GM18519 (cell line): Measurements from ENCODE around the gene C2orf68.
"Not testable (repeated sequence)": the region's sequence is repeated elsewhere in the genome, so short reads cannot be mapped to it uniquely, and the experiment has no call there.

ENCODE experiments used
- ATAC-seq: cut with Tn5 transposase; IDR thresholded peaks from one replicate; pipeline ENCODE4 v1.9.1; 2021; ENCODE audit warnings: mild to moderate bottlenecking, moderate library complexity; ENCODE audit not compliant: unreplicated experiment, low FRiP score

C2orf68 gene, protein sequence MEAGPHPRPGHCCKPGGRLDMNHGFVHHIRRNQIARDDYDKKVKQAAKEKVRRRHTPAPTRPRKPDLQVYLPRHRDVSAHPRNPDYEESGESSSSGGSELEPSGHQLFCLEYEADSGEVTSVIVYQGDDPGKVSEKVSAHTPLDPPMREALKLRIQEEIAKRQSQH

DNA sequence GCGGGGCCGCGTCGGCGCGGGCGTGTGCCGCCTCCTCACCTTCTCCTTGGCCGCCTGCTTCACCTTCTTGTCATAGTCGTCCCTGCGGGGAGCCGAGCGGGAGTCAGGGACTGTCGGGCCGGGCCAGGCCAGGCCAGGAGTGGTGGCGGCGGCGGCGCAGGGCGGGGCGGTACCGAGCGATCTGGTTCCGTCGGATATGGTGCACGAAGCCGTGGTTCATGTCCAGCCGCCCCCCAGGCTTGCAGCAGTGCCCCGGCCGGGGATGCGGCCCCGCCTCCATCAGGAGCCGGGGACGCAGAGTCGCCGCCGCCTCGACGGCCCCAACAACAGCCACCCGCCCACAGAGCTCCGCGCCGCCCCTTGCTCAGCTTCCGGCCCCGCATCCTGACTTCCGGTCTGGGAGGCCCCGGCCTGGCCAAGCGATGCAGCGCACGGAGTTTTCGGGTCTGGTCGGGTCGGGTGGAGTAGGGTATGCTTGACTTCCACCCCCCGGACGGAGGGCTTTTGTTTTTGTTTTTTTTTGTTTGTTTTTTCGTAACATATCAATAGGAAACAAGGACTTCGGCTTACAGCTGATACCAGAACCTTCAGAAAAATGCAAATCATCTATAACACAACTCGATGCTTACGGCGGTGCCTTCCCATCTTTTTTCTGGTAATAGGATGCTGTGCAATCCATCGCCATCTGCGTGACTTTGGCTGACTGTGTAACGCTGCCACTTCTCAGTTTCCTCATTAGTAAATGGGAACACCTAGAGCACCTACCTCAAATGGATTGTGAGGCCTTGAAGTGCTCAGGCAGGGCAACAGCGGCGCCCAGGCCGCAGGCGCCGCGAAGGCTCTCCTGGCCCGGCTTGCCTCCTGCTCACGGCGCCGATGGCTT lies at the start of gene C2orf68:
C2orf68 (minus strand) TSS at position 362 of the 883 bp plus-strand sequence; CDS start at position 280, 82 bp downstream.
- ATAC-seq: peak; percentile 51

GRCh38 chr2:85661139-85661858 lies 49.4 kb upstream of the C2orf68 start:
- no peak for ATAC-seq

GRCh38 chr2:85660725-85661124 lies 48.9 kb upstream of the C2orf68 start:
- no peak for ATAC-seq

GRCh38 chr2:85660301-85660700 lies 48.4 kb upstream of the C2orf68 start:
- not testable (repeated sequence) for ATAC-seq

DNA sequence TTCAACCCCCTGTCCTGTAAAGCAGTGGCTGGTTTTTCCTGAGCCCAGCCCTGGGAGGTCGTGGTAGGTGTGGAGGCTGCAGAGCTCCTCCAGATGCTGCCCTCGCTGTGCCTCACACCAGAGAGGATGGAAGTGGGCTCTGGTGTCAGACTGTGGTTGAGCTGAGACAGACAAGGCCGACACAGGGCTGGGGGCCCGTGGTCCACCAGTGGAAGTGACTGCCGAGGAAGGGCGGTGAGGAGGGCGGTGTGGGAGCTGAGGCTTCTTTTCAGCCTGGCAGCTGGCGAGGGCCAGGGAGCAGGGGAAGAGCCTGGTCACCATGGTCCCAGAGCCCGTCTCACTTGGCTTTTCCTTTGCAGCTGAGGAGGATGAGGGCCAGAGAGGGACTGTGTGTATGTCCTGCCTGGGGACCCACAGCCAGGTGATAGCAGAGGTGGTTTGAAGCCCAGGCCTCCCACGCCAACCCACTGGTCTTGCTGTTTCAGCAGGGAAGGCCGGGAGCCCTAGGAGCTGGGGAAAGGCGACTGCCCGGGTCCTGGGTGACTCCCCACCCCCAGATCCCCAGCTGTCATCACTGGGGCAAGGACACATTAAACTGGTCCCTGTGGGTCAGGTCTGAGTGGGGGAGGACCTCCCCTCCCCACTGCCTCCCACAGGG lies 47.6 kb upstream of the C2orf68 start:
- ATAC-seq: no peak

DNA sequence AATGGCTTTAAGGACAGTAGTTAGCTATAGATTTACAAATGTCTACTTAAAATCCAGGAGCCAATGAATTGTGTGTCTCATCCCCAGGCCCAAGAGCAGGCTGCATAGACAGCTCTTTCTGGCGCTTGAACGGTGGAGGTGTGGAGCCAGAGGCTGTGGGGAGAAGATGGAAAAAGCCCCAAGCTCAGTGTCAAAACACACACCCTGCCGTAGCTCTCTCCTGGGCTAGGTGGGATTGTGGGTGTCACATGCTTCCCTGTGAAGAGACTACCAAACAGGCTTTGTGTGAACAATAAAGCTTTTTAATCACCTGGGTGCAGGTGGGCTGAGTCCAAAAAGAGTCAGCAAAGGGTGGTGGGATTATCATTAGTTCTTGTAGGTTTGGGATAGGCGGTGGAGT lies 45.5 kb upstream of the C2orf68 start:
- not testable (repeated sequence) for ATAC-seq

DNA sequence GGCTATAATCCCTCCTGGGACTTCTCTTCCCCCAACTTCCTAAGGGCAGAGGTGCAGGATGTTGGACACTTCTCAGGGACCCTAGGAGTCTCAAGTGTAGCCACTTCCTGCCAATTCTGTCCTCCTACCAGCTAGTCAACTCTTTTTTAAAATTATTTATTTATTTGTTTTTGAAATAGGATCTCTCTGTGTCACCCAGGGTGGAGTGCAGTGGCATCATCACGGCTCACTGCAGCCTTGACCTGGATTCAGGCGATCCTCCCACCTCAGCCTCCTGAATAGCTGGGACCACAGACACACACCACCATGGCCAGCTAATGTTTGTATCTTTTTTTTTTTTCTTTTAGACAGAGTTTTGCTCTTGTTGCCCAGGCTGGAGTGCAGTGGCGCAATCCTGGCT lies 44.6 kb upstream of the C2orf68 start:
- ATAC-seq: no peak

GRCh38 chr2:85655961-85656417 lies 44.1 kb upstream of the C2orf68 start:
- ATAC-seq: no peak

DNA sequence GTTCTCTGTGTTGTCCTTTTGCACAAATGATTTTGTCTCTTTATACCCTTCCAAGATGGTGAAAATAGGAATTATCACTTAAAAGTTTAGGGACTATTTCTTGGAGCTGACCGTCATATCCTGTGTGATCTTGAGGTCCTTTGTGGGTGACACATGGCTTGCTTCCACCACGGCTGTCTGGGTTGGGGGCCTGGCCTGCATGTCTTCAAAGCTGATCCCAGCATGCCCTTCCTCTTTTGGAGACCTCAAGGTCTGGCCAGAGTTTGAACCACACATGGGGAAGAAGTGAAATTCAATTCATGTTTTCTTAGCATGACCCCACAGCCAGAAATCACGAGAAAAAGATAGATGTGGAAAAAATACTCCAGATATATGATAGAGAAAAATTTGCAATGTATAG lies 42.1 kb upstream of the C2orf68 start:
- ATAC-seq: no peak

- no peak for ATAC-seq
Measured at GRCh38 chr2:85652056-85652455, 40.2 kb upstream of the C2orf68 start.

GRCh38 chr2:85651097-85651496 lies 39.2 kb upstream of the C2orf68 start:
- no peak for ATAC-seq

- ATAC-seq: no peak
Measured at GRCh38 chr2:85650456-85650855, 38.6 kb upstream of the C2orf68 start.

DNA sequence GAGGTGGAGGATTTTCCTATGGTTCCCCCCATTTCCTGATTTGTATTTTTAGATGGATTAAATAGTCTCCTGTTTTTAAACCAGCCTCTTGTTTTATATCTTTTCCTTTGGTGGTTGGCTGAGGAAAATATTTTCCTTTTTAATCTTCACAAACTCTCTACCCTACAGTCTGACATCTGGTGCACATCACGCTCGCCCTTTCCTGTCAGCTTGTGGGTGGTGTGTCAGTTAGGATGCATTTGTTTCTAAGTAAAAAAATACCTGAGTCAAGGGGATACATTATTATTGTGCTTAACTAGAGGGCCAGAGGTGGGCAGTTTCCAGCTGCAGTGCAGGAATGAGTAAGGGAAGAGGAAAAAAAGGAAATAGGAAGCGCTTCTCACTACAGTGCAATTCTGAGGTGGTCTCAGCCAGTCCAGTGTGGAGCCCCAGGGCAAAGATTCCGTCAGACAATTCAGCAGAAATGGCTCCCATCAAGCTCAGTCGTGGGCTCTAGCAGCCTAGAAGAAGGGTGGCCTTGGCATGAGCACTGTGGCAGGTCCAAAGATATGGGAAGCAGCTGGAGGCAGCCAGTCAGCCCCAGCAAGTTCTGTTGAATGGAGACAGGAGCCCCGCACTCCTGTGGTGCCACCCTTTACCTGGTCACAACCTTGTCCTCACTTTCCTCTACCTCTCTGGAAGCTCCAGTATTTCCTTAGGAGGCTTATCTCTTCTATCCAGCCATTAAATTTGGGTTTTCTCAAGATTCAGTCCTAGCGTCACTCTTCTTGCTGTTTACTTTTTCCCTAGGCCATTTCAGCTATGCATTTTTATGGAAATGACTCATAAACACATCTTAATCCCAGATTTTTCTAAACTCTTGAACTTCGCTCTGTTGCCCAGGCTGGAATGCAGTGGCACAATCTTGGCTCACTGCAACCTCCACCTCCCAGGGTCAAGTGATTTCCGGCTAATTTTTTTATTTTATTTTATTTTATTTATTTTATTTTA lies 37.6 kb upstream of the C2orf68 start:
- no peak for ATAC-seq

GRCh38 chr2:85648619-85649018 lies 36.8 kb upstream of the C2orf68 start:
- no peak for ATAC-seq

DNA sequence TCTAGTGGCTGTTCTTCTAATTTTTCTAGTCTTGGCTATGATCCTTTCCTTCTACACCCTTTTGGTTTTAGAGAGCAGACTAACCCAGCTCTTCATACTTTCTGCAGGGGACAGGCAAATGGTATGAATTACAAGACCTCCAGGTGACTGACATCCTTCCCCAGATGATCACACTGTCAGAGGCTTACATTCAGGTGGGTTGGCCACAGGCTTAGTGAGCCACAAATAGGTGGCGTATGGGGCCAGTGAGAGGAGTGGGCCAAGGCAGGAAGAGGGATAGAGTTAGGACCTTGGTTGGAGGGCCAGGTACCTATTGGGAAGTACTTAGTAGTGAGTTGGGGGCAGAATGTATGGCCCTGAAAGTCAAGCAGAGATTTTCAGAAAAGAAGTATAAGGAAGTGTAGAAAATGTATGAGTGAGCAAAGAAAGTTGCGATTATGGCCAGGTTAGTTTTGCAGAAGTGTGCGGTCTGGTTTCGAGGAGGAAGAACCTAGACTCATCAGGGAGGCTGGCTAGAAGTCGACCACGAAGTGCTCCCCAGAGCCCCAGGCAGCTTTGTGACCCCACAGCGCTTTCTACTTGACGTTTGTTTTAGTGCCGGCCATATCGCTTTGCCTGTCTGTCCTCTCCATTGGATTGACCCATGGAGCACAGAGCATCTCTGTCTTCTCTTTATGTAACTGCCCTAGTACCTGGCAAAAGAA lies 36.1 kb upstream of the C2orf68 start:
- no peak for ATAC-seq

- ATAC-seq: no peak
Measured at GRCh38 chr2:85646166-85646565, 34.3 kb upstream of the C2orf68 start.

- ATAC-seq: no peak
Measured at GRCh38 chr2:85644909-85645308, 33.0 kb upstream of the C2orf68 start.

- ATAC-seq: no peak
Measured at GRCh38 chr2:85642725-85643124, 30.9 kb upstream of the C2orf68 start.

GRCh38 chr2:85635636-85636035 lies 23.8 kb upstream of the C2orf68 start:
- no peak for ATAC-seq
